Measurements from ENCODE around the gene PKP4.

- TF ChIP-seq CTCF (IDR thresholded peaks at IDR 0.05) (no peak), POLR2A (IDR thresholded peaks at IDR 0.05) (no peak)
These were observed 194.1 kb downstream of the PKP4 start for GRCh38 chr2:158650646-158651357.

All from ovary (tissue), 3 donors.